Stimulated activated CD4-positive, alpha-beta T cell treated with anti-CD3 and anti-CD28 coated beads, TNF-alpha, amount 100 ng/mL, for 4 hours (primary cell): ENCODE data around the gene APCDD1L.
"Not testable (repeated sequence)": the region's sequence is repeated elsewhere in the genome, so short reads cannot be mapped to it uniquely, and the experiment has no call there.

Experiments used
- DNase-seq, 3 experiments: peaks; one replicate each; pipeline ENCODE4 v3.0.0-alpha.2; 2020; ENCODE audit warnings: low read depth in 3 of 3

The APCDD1L gene

DNA sequence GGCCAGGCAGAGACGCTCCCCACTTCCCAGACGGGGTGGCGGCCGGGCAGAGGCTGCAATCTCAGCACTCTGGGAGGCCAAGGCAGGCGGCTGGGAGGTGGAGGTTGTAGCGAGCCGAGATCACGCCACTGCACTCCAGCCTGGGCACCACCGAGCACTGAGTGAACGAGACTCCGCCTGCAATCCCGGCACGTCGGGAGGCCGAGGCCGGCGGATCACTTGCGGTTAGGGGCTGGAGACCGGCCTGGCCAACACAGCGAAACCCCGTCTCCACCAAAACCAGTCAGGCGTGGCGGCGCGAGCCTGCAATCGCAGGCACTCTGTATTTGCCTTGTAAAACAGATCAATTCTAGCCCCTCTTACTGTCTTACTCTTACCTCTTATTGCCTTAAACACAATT lies 100.4 kb downstream of the APCDD1L start:
- not testable (repeated sequence) for DNase-seq

DNA sequence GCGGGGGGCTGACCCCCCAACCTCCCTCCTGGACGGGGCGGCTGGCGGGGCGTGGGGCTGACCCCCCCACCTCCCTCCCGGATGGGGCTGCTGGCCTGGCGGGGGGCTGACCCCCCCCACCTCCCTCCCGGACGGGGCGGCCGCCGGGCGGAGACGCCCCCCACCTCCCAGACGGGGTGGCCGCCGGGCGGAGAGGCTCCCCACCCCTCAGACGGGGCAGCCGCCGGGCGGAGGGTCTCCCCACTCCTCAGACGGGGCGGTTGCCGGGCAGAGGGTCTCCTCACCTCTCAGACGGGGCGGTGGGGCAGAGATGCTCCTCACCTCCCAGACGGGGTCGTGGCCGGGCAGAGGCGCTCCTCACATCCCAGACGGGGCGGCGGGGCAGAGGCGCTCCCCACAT lies 101.0 kb downstream of the APCDD1L start:
- DNase-seq = not testable (repeated sequence)
